ENCODE data around the gene FGF11. TPM values are rescaled to one million over a fixed set of nuclear protein-coding genes. Genes with fewer than 3 reads are reported as not detected.

FGF11 gene
- total RNA-seq, 1 donor from 2014 or later, result 22.4 TPM

DNA sequence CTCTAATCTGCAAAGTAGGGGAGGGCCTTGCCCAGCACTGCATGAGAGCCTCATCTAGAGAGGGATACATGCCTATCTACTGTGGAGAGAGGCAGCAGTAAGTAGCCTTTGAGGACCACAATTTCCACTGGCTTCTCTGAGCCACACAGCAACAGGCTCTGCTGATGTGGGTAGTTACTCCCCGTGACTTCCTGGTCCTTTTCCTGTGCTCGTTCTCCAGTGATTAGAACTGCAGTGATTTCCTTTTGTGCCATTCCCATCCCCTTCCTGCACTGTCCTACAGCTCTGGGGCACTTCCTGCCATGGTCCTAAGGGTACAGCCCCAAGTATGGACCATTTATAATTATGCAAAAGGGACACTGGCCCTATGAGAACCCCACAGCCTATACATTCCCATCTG lies 48.0 kb upstream of the FGF11 start:
- no peak for TF ChIP-seq EZH2 (IDR thresholded peaks at IDR 0.05; ENCODE audit: insufficient read depth, low read length)
- TF ChIP-seq, protein P1, sequence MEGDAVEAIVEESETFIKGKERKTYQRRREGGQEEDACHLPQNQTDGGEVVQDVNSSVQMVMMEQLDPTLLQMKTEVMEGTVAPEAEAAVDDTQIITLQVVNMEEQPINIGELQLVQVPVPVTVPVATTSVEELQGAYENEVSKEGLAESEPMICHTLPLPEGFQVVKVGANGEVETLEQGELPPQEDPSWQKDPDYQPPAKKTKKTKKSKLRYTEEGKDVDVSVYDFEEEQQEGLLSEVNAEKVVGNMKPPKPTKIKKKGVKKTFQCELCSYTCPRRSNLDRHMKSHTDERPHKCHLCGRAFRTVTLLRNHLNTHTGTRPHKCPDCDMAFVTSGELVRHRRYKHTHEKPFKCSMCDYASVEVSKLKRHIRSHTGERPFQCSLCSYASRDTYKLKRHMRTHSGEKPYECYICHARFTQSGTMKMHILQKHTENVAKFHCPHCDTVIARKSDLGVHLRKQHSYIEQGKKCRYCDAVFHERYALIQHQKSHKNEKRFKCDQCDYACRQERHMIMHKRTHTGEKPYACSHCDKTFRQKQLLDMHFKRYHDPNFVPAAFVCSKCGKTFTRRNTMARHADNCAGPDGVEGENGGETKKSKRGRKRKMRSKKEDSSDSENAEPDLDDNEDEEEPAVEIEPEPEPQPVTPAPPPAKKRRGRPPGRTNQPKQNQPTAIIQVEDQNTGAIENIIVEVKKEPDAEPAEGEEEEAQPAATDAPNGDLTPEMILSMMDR (IDR thresholded peaks at IDR 0.05; ENCODE audit: insufficient read depth, low read depth, low read length), result no peak
- Histone ChIP-seq H3K27me3 (ENCODE audit: insufficient read depth, low read length) (no peaks in the 10 kb centered on the region), H3K4me3 (ENCODE audit: insufficient read depth, low read depth, low read length) (no peak overlapping the region), H3K9ac (ENCODE audit: low read length) (no peak overlapping the region), H3K9me3 (ENCODE audit: insufficient read depth, low read depth, low read length) (no peaks in the 10 kb centered on the region), H3K27ac (ENCODE audit: low read depth, low read length) (no peak overlapping the region), H3K4me1 (ENCODE audit: insufficient read depth, low read length) (peaks cover 13% of the 10 kb centered on the region), H3K4me2 (ENCODE audit: low read length) (no peak overlapping the region), H3K79me2 (ENCODE audit: insufficient read depth, low read length) (peaks cover 23% of the 10 kb centered on the region), H2AFZ (ENCODE audit: low read depth, low read length) (no peak overlapping the region), H3K36me3 (ENCODE audit: insufficient read depth, low read length) (peaks cover 25% of the 10 kb centered on the region), H4K20me1 (ENCODE audit: insufficient read depth, low read length) (peaks cover 38% of the 10 kb centered on the region)
- FAIRE-seq (no peak), DNase-seq (ENCODE audit: low read depth) (no peak)
- no peaks in the 10 kb centered on the region for H3K27me3 Mint-ChIP-seq (ENCODE audit: low read depth, unreplicated experiment)
- no peak overlapping the region for H3K27ac Mint-ChIP-seq (ENCODE audit: unreplicated experiment)
- no peaks in the 10 kb centered on the region for H3K9me3 Mint-ChIP-seq (ENCODE audit: unreplicated experiment)
- H3K36me3 Mint-ChIP-seq (ENCODE audit: low read depth, unreplicated experiment), result peaks cover 17% of the 10 kb centered on the region
- peaks cover 5% of the 10 kb centered on the region for H3K4me1 Mint-ChIP-seq (ENCODE audit: low read depth, unreplicated experiment)
- H3K4me3 Mint-ChIP-seq (ENCODE audit: unreplicated experiment), result peak overlapping the region; percentile 34

DNA sequence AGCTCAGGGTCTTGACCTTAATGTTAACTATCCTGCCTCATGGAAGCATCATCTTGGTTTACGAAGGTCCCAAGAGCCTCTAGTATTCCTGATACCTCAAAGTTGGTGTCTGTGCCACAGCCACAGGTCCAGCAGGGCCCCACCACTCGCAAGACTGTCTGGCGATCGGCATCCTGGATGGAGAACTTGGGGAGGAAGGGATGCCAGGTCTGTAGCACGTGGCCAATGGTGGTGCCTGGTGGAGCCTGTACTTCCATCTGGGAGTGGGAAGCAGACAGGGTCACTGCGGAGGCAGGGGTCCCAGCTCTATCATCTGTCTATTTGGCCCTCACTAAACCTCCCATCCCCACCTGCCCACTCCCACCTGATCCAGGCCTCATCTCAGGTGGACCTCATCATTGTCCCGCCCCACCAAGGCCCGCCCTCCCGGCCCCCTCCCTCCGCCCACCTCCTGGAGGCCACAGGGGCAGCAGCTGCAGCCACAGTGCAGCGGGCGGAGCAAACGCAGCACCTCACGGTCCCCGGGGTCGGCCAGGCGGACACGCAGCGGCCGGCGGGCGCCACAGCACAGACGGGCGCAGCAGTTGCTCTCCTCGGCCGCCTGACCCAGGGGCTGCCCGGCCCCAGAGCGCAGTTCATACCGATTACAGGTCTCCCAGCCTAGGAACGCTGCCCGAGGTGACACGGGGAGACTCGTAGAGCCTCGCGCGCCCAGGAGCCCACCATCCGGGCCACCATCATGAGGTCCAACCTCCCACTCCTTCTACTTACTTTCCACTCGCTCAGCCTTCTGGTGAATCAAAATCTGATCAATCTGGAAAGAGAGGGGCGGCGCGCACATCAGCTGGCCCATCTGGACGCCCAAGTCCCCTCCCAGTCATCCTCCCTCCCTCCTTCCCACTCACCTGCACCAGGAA lies 46.4 kb upstream of the FGF11 start:
- DNase-seq (ENCODE audit: low read depth), result no peak
- TF ChIP-seq, protein P1 (IDR thresholded peaks at IDR 0.05; ENCODE audit: insufficient read depth, low read depth, low read length), result no peak
- no peak for TF ChIP-seq EZH2 (IDR thresholded peaks at IDR 0.05; ENCODE audit: insufficient read depth, low read length)
- Histone ChIP-seq H3K27ac (ENCODE audit: low read depth, low read length) (no peak overlapping the region), H2AFZ (ENCODE audit: low read depth, low read length) (no peak overlapping the region), H3K4me3 (ENCODE audit: insufficient read depth, low read depth, low read length) (peak overlapping the region; percentile 86), H3K4me2 (ENCODE audit: low read length) (peak overlapping the region; percentile 99), H3K79me2 (ENCODE audit: insufficient read depth, low read length) (peaks cover 23% of the 10 kb centered on the region), H4K20me1 (ENCODE audit: insufficient read depth, low read length) (peaks cover 36% of the 10 kb centered on the region), H3K9ac (ENCODE audit: low read length) (peak overlapping the region; percentile 90), H3K9me3 (ENCODE audit: insufficient read depth, low read depth, low read length) (no peaks in the 10 kb centered on the region), H3K4me1 (ENCODE audit: insufficient read depth, low read length) (peaks cover 13% of the 10 kb centered on the region), H3K27me3 (ENCODE audit: insufficient read depth, low read length) (no peaks in the 10 kb centered on the region), H3K36me3 (ENCODE audit: insufficient read depth, low read length) (peaks cover 25% of the 10 kb centered on the region)
- Mint-ChIP-seq H3K4me1 (ENCODE audit: low read depth, unreplicated experiment) (peaks cover 5% of the 10 kb centered on the region), H3K36me3 (ENCODE audit: low read depth, unreplicated experiment) (peaks cover 14% of the 10 kb centered on the region), H3K27me3 (ENCODE audit: low read depth, unreplicated experiment) (no peaks in the 10 kb centered on the region), H3K4me3 (ENCODE audit: unreplicated experiment) (peak overlapping the region; percentile 92), H3K27ac (ENCODE audit: unreplicated experiment) (peak overlapping the region; percentile 78), H3K9me3 (ENCODE audit: unreplicated experiment) (no peaks in the 10 kb centered on the region)
- FAIRE-seq, result no peak
